ENCODE data around the gene TNFRSF1A. TPM values are rescaled to one million over a fixed set of nuclear protein-coding genes. Genes with fewer than 3 reads are reported as not detected.

Gene TNFRSF1A
- total RNA-seq (100 to 1,000 TPM; 153 to 578 (median 224) TPM), polyA plus RNA-seq (10 to 100 TPM; 22.5 to 40.6 (median 22.8) TPM)
- long read RNA-seq, donor 1, transcript TNFRSF1A-201 (10 exons, 2,223 nt), result major isoform, 34 of 71 reads
- long read RNA-seq, donor 1, partial matches to known transcripts, result 32 of 71 reads
- long read RNA-seq, donor 1, other reads (novel, unspliced or antisense), result 0 of 71 reads
- long read RNA-seq, donor 2, transcript TNFRSF1A-201 (10 exons, 2,223 nt), result major isoform, 22 of 48 reads
- long read RNA-seq, donor 2, partial matches to known transcripts, result 25 of 48 reads
- long read RNA-seq, donor 2, other reads (novel, unspliced or antisense), result 0 of 48 reads

GRCh38 chr12:6341417-6342139 is at the start of gene TNFRSF1A:
TNFRSF1A (minus strand) TSS chr12:6342076; CDS start chr12:6341814, 262 bp downstream.
- TF ChIP-seq POLR2AphosphoS5 (IDR thresholded peaks at IDR 0.05) (peak; percentile 63 to 81 (median 79)), POLR2A (IDR thresholded peaks at IDR 0.05) (no peak)
- Histone ChIP-seq H3K9me3 (no peaks in the 10 kb centered on the region), H3K27me3 (replicated peaks in 1 of 7) (peaks cover 0 to 71% (median 0%) of the 10 kb centered on the region in 7 donors), H3K36me3 (no peaks in the 10 kb centered on the region), H3K27ac (peak within 1 kb of the TSS; percentile 86 to 99 (median 96)), H3K4me3 (peak within 1 kb of the TSS; percentile 64 to 97 (median 88)), H3K4me1 (peaks cover 36 to 99% (median 76%) of the 10 kb centered on the region in 6 donors)
- intact Hi-C loops (cut with DNase I; ENCODE audit: low total_unique reads), result no loop called here
- WGBS, 5 donors, result 2 to 7% (median 3%) methylated on average over 17 to 21 of the region's 21 CpGs
- DNase-seq, result peak; percentile 87

GRCh38 chr12:6391013-6391412 is 49.1 kb upstream of the TNFRSF1A start:
- no peak overlapping the region for H3K27ac ChIP-seq
- TF ChIP-seq POLR2AphosphoS5 (IDR thresholded peaks at IDR 0.05) (peak in 1 of 3 donors; percentile 76), POLR2A (IDR thresholded peaks at IDR 0.05) (no peak)
- H3K4me1 ChIP-seq, result peaks cover 0 to 72% (median 21%) of the 10 kb centered on the region in 6 donors
- no peaks in the 10 kb centered on the region for H3K9me3 ChIP-seq
- no peaks in the 10 kb centered on the region for H3K27me3 ChIP-seq (replicated peaks in 1 of 7)
- no peak for DNase-seq
- WGBS, 5 donors, result 76 to 90% (median 88%) methylated on average over 11 to 17 of the region's 17 CpGs
- intact Hi-C loops (cut with DNase I; ENCODE audit: low total_unique reads), result no loop called here
- peaks cover 0 to 67% (median 18%) of the 10 kb centered on the region in 6 donors for H3K36me3 ChIP-seq
- no peak overlapping the region for H3K4me3 ChIP-seq

- H3K4me1 ChIP-seq, result peaks cover 0 to 75% (median 23%) of the 10 kb centered on the region in 6 donors
- no peaks in the 10 kb centered on the region for H3K9me3 ChIP-seq
- DNase-seq, result no peak
- TF ChIP-seq POLR2AphosphoS5 (IDR thresholded peaks at IDR 0.05) (no peak), POLR2A (IDR thresholded peaks at IDR 0.05) (no peak), CTCF (IDR thresholded peaks at IDR 0.05 in 8 of 11, conservative IDR thresholded peaks at IDR 0.05 in 3 of 11) (no peak)
- H3K4me3 ChIP-seq, result no peak overlapping the region
- WGBS, 5 donors, result 81 to 88% (median 88%) methylated on average over 12 to 15 of the region's 15 CpGs
- intact Hi-C loops (cut with DNase I; ENCODE audit: low total_unique reads), result no loop called here
- peaks cover 0 to 70% (median 18%) of the 10 kb centered on the region in 6 donors for H3K36me3 ChIP-seq
- no peaks in the 10 kb centered on the region for H3K27me3 ChIP-seq (replicated peaks in 1 of 7)
- H3K27ac ChIP-seq, result peak overlapping the region in 1 of 8 donors; percentile 23
These were observed 48.4 kb upstream of the TNFRSF1A start for GRCh38 chr12:6390084-6390799.

GRCh38 chr12:6387541-6387940 is 45.7 kb upstream of the TNFRSF1A start:
- peaks cover 8 to 77% (median 43%) of the 10 kb centered on the region in 6 donors for H3K4me1 ChIP-seq
- intact Hi-C loops (cut with DNase I; ENCODE audit: low total_unique reads), result no loop called here
- DNase-seq, result no peak
- TF ChIP-seq POLR2AphosphoS5 (IDR thresholded peaks at IDR 0.05), result no peak
- H3K27me3 ChIP-seq (replicated peaks in 1 of 7), result peaks cover 0 to 26% (median 3%) of the 10 kb centered on the region in 7 donors
- no peak overlapping the region for H3K4me3 ChIP-seq
- 91 to 97% (median 93%) methylated on average over 7 of the region's 7 CpGs for WGBS, 5 donors
- H3K27ac ChIP-seq, result peak overlapping the region in 1 of 8 donors; percentile 23
- H3K9me3 ChIP-seq, result no peaks in the 10 kb centered on the region
- H3K36me3 ChIP-seq, result peaks cover 0 to 68% (median 18%) of the 10 kb centered on the region in 6 donors

GRCh38 chr12:6386491-6386890 is 44.6 kb upstream of the TNFRSF1A start:
- H3K36me3 ChIP-seq, result peaks cover 0 to 58% (median 17%) of the 10 kb centered on the region in 6 donors
- 42 to 85% (median 69%) methylated on average over 1 of the region's 1 CpG for WGBS, 5 donors
- intact Hi-C loops (cut with DNase I; ENCODE audit: low total_unique reads), result no loop called here

More at GRCh38 chr12:6386491-6386890, 44.6 kb upstream of the TNFRSF1A start:
- peaks cover 0 to 30% (median 3%) of the 10 kb centered on the region in 7 donors for H3K27me3 ChIP-seq (replicated peaks in 1 of 7)
- H3K27ac ChIP-seq, result peak overlapping the region in 1 of 8 donors; percentile 28
- no peaks in the 10 kb centered on the region for H3K9me3 ChIP-seq
- H3K4me1 ChIP-seq, result peaks cover 8 to 73% (median 39%) of the 10 kb centered on the region in 6 donors
- no peak for DNase-seq
- no peak overlapping the region for H3K4me3 ChIP-seq
- TF ChIP-seq CTCF (IDR thresholded peaks at IDR 0.05 in 8 of 11, conservative IDR thresholded peaks at IDR 0.05 in 3 of 11) (no peak), POLR2AphosphoS5 (IDR thresholded peaks at IDR 0.05) (no peak), POLR2A (IDR thresholded peaks at IDR 0.05) (no peak)

Measured in spleen (tissue), 13 donors.